Stimulated activated CD8-positive, alpha-beta memory T cell treated with anti-CD3 and anti-CD28 coated beads, Interleukin-4, amount 100 ng/mL, for 48 hours (primary cell): Measurements from ENCODE around the gene MMRN1.

Experiments
- DNase-seq: peaks from one replicate; pipeline ENCODE4 v3.0.0-alpha.2; 2020

The MMRN1 gene

GRCh38 chr4:89914609-89915550 is 20.2 kb downstream of the MMRN1 start:
- DNase-seq, result no peak

GRCh38 chr4:89915937-89916336 is 21.3 kb downstream of the MMRN1 start:
- DNase-seq, result no peak

GRCh38 chr4:89922848-89923416 is 28.3 kb downstream of the MMRN1 start:
- DNase-seq, result no peak

- no peak for DNase-seq
Observed at GRCh38 chr4:89928838-89929237, 34.2 kb downstream of the MMRN1 start.

GRCh38 chr4:89929425-89930159 is 34.9 kb downstream of the MMRN1 start:
- no peak for DNase-seq

- no peak for DNase-seq
Observed at GRCh38 chr4:89939546-89939945, 44.9 kb downstream of the MMRN1 start.

- no peak for DNase-seq
Observed at GRCh38 chr4:89939994-89940393, 45.3 kb downstream of the MMRN1 start.

GRCh38 chr4:89942811-89943210 is 48.2 kb downstream of the MMRN1 start:
- no peak for DNase-seq

GRCh38 chr4:89949782-89950387 is 55.2 kb downstream of the MMRN1 start:
- no peak for DNase-seq

GRCh38 chr4:89952458-89952857 is 57.8 kb downstream of the MMRN1 start:
- DNase-seq, result no peak

GRCh38 chr4:89954906-89955695 is 60.4 kb downstream of the MMRN1 start:
- no peak for DNase-seq

GRCh38 chr4:89957046-89957926 is 62.6 kb downstream of the MMRN1 start:
- DNase-seq, result no peak

- no peak for DNase-seq
Observed at GRCh38 chr4:89981789-89982334, 87.2 kb downstream of the MMRN1 start.

GRCh38 chr4:89988268-89988667 is 93.6 kb downstream of the MMRN1 start:
- no peak for DNase-seq

GRCh38 chr4:89992744-89993143 is 98.1 kb downstream of the MMRN1 start:
- DNase-seq, result no peak

GRCh38 chr4:89994176-89994873 is 99.7 kb downstream of the MMRN1 start:
- DNase-seq, result no peak

GRCh38 chr4:89995006-89995405 is 100.4 kb downstream of the MMRN1 start:
- DNase-seq, result no peak

- DNase-seq, result no peak
Observed at GRCh38 chr4:89995814-89996213, 101.2 kb downstream of the MMRN1 start.

- no peak for DNase-seq
Observed at GRCh38 chr4:89997171-89997704, 102.6 kb downstream of the MMRN1 start.

- no peak for DNase-seq
Observed at GRCh38 chr4:89998469-89999011, 103.9 kb downstream of the MMRN1 start.
